A673 (cell line): ENCODE measurements around the gene SH3RF1. TPM values are rescaled to one million over a fixed set of nuclear protein-coding genes. Genes with fewer than 3 reads are reported as not detected.

Experiments used
- BruUV-seq: library from RNA; stranded (reverse); fragments of 400-500 nt; replicated peaks from 2 replicates; lab custom pipeline; 2021; lab: Mats Ljungman, UMichigan
- CTCF ChIA-PET: fragments of 300-600 bp; sonication (Branson Sonifier 250); formaldehyde crosslinking; loops from one replicate; lab custom pipeline; 2022; ENCODE audit warnings: antibody characterized with exemption; lab: Charles Lee
- POLR2A ChIA-PET: fragments of 300-600 bp; sonication (Branson Sonifier 250); formaldehyde crosslinking; loops from one replicate; lab custom pipeline; 2022; ENCODE audit warnings: antibody characterized with exemption; ENCODE audit not compliant: low non-redundant PET; lab: Charles Lee
- DNase-seq: peaks from one replicate; pipeline ENCODE4 v3.0.0-alpha.2; 2015; ENCODE audit warnings: low spot score
- H3K27ac ChIP-seq: fragments of 200-600 bp; sonication (generic); 2 replicates; pipeline ENCODE4 v1.5.1; 2016; ENCODE audit warnings: mixed run types, low read depth, mild to moderate bottlenecking, mixed read lengths, antibody characterized with exemption, low read length; ENCODE audit not compliant: poor library complexity, severe bottlenecking
- H3K27me3 ChIP-seq: fragments of 200-600 bp; sonication (generic); replicated peaks from 2 replicates; pipeline ENCODE4 v1.6.1; 2017; ENCODE audit warnings: mixed run types, low read depth, mild to moderate bottlenecking, mixed read lengths, antibody characterized with exemption, low read length; ENCODE audit not compliant: insufficient read depth, poor library complexity
- H3K36me3 ChIP-seq: fragments of 200-600 bp; sonication (generic); 2 replicates; pipeline ENCODE4 v1.6.1; 2016; ENCODE audit warnings: mixed run types, mild to moderate bottlenecking, mixed read lengths, antibody characterized with exemption, low read length; ENCODE audit not compliant: insufficient read depth, poor library complexity, severe bottlenecking
- H3K4me1 ChIP-seq: fragments of 200-600 bp; sonication (generic); 2 replicates; pipeline ENCODE4 v1.6.1; 2017; ENCODE audit warnings: mixed run types, mild to moderate bottlenecking, mixed read lengths, antibody characterized with exemption, low read length; ENCODE audit not compliant: insufficient read depth, poor library complexity, severe bottlenecking
- H3K4me3 ChIP-seq: fragments of 200-600 bp; sonication (generic); 2 replicates; pipeline ENCODE4 v1.5.1; 2016; ENCODE audit warnings: low read depth, mixed run types, mild to moderate bottlenecking, mixed read lengths, low read length; ENCODE audit not compliant: poor library complexity, severe bottlenecking
- H3K9me3 ChIP-seq: fragments of 200-600 bp; sonication (generic); 2 replicates; pipeline ENCODE4 v1.6.1; 2016; ENCODE audit warnings: mixed run types, low read depth, mild to moderate bottlenecking, mixed read lengths, antibody characterized with exemption, low read length; ENCODE audit not compliant: poor library complexity, severe bottlenecking
- EZH2 ChIP-seq: fragments of 200-600 bp; sonication (generic); IDR thresholded peaks from 2 replicates; pipeline ENCODE4 v1.6.1; 2017; ENCODE audit warnings: borderline replicate concordance, low read depth, mild to moderate bottlenecking, mixed read lengths, antibody characterized with exemption, low read length; ENCODE audit not compliant: poor library complexity, severe bottlenecking
- intact Hi-C: fragments of 100-400 bp; cut with micrococcal nuclease; formaldehyde crosslinking; loops from one replicate; pipeline ENCODE4 v1.10.0; 2022; ENCODE audit not compliant: unreplicated experiment
- total RNA-seq: library from RNA; stranded (reverse); gene quantifications from 2 replicates; pipeline ENCODE4 v1.2.3, GENCODE V29; 2021
- TF ChIP-seq, protein P1 (sequence below): fragments of 300-800, 200-600 bp; sonication (generic); conservative IDR thresholded peaks from 2 replicates; pipeline ENCODE4 v1.5.1; 2017; ENCODE audit warnings: low read depth, mild to moderate bottlenecking, antibody characterized with exemption, low read length, moderate library complexity, mixed read lengths

The SH3RF1 gene
- total RNA-seq, 1 experiment from 2014 or later: 15.3 TPM

- no peaks in the 10 kb centered on the region for H3K9me3 ChIP-seq
- H3K36me3 ChIP-seq: no peaks in the 10 kb centered on the region
- intact Hi-C loops: no loop called here
- DNase-seq: peak; percentile 71
- H3K27ac ChIP-seq: peak overlapping the region; percentile 63
- no peaks in the 10 kb centered on the region for H3K27me3 ChIP-seq
- H3K4me3 ChIP-seq: no peak overlapping the region
- ChIA-PET POLR2A (no interaction called here), CTCF (no interaction called here)
- BruUV-seq: no TSS peak
- H3K4me1 ChIP-seq: peaks cover 47% of the 10 kb centered on the region
- TF ChIP-seq EZH2: no peak
Measured at GRCh38 chr4:169099771-169100180, 171.0 kb downstream of the SH3RF1 start.

GRCh38 chr4:169098969-169099690 is 171.6 kb downstream of the SH3RF1 start:
- no TSS peak for BruUV-seq
- intact Hi-C loops: no loop called here
- Histone ChIP-seq H3K9me3 (no peaks in the 10 kb centered on the region), H3K36me3 (no peaks in the 10 kb centered on the region), H3K27ac (peak overlapping the region; percentile 63), H3K27me3 (no peaks in the 10 kb centered on the region), H3K4me1 (peaks cover 47% of the 10 kb centered on the region), H3K4me3 (no peak overlapping the region)
- ChIA-PET POLR2A (no interaction called here), CTCF (no interaction called here)
- TF ChIP-seq, protein P1, sequence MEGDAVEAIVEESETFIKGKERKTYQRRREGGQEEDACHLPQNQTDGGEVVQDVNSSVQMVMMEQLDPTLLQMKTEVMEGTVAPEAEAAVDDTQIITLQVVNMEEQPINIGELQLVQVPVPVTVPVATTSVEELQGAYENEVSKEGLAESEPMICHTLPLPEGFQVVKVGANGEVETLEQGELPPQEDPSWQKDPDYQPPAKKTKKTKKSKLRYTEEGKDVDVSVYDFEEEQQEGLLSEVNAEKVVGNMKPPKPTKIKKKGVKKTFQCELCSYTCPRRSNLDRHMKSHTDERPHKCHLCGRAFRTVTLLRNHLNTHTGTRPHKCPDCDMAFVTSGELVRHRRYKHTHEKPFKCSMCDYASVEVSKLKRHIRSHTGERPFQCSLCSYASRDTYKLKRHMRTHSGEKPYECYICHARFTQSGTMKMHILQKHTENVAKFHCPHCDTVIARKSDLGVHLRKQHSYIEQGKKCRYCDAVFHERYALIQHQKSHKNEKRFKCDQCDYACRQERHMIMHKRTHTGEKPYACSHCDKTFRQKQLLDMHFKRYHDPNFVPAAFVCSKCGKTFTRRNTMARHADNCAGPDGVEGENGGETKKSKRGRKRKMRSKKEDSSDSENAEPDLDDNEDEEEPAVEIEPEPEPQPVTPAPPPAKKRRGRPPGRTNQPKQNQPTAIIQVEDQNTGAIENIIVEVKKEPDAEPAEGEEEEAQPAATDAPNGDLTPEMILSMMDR: no peak
- no peak for TF ChIP-seq EZH2
- no peak for DNase-seq

- BruUV-seq: no TSS peak
- Histone ChIP-seq H3K9me3 (no peaks in the 10 kb centered on the region), H3K4me3 (no peak overlapping the region), H3K36me3 (no peaks in the 10 kb centered on the region), H3K4me1 (peaks cover 41% of the 10 kb centered on the region), H3K27ac (peak overlapping the region; percentile 63), H3K27me3 (no peaks in the 10 kb centered on the region)
- ChIA-PET CTCF (no interaction called here), POLR2A (no interaction called here)
- no peak for DNase-seq
- TF ChIP-seq, protein P1: no peak
- TF ChIP-seq EZH2: no peak
- intact Hi-C loops: no loop called here
Measured at GRCh38 chr4:169098532-169098931, 172.2 kb downstream of the SH3RF1 start.
